HepG2 (cell line): ENCODE results near the gene RBM22. TPM values are rescaled to one million over a fixed set of nuclear protein-coding genes. Genes with fewer than 3 reads are reported as not detected.

Experiments
- ATF2 ChIP-seq: sonication (generic); formaldehyde crosslinking; IDR thresholded peaks from 2 replicates; pipeline ENCODE4 v1.4.0; 2020; ENCODE audit warnings: missing genetic modification reagents
- CCDC6 ChIP-seq: sonication (generic); formaldehyde crosslinking; IDR thresholded peaks from 2 replicates; pipeline ENCODE4 v1.8.1; 2022; ENCODE audit warnings: mild to moderate bottlenecking, missing genetic modification reagents, moderate library complexity
- FOXP4 ChIP-seq: sonication (generic); formaldehyde crosslinking; IDR thresholded peaks from 2 replicates; pipeline ENCODE4 v1.4.0; 2020; ENCODE audit warnings: missing genetic modification reagents
- HHEX ChIP-seq: IDR thresholded peaks from 2 replicates; pipeline ENCODE4 v1.6.1; 2016; ENCODE audit warnings: control low read depth
- IKZF4 ChIP-seq: sonication (generic); formaldehyde crosslinking; IDR thresholded peaks from 2 replicates; pipeline ENCODE4 v1.5.1; 2020; ENCODE audit warnings: borderline replicate concordance, mild to moderate bottlenecking, low read depth, missing genetic modification reagents; ENCODE audit errors: not compliant biosample characterization
- KMT2B ChIP-seq: IDR thresholded peaks from 2 replicates; pipeline ENCODE4 v1.6.1; 2016; ENCODE audit warnings: missing genetic modification reagents, missing compliant biosample characterization
- NFYC ChIP-seq: IDR thresholded peaks from 2 replicates; pipeline ENCODE4 v1.6.1; 2016; ENCODE audit warnings: missing genetic modification reagents, missing compliant biosample characterization
- NKX3-1 ChIP-seq: sonication (generic); formaldehyde crosslinking; IDR thresholded peaks from 2 replicates; pipeline ENCODE4 v1.5.0; 2020; ENCODE audit warnings: missing genetic modification reagents
- NR1H2 ChIP-seq: sonication (generic); formaldehyde crosslinking; IDR thresholded peaks from 2 replicates; pipeline ENCODE4 v1.8.1; 2022; ENCODE audit warnings: low read depth, missing genetic modification reagents, borderline replicate concordance
- PAF1 ChIP-seq: IDR thresholded peaks from 2 replicates; pipeline ENCODE4 v1.6.1; 2016; ENCODE audit warnings: missing genetic modification reagents, missing compliant biosample characterization
- RFXAP ChIP-seq: sonication (generic); formaldehyde crosslinking; IDR thresholded peaks from 2 replicates; pipeline ENCODE4 v1.4.0; 2020; ENCODE audit warnings: missing genetic modification reagents, borderline replicate concordance
- SETDB1 ChIP-seq: sonication (generic); formaldehyde crosslinking; IDR thresholded peaks from 2 replicates; pipeline ENCODE4 v1.5.1; 2020; ENCODE audit warnings: missing genetic modification reagents, mild to moderate bottlenecking, borderline replicate concordance
- SMAD9 ChIP-seq: sonication (generic); formaldehyde crosslinking; IDR thresholded peaks from 2 replicates; pipeline ENCODE4 v1.5.1; 2020; ENCODE audit warnings: mild to moderate bottlenecking, missing genetic modification reagents
- SNAPC2 ChIP-seq: sonication (generic); formaldehyde crosslinking; IDR thresholded peaks from 2 replicates; pipeline ENCODE4 v1.8.1; 2022; ENCODE audit warnings: mild to moderate bottlenecking, missing genetic modification reagents
- STAT5B ChIP-seq: sonication (generic); formaldehyde crosslinking; IDR thresholded peaks from 2 replicates; pipeline ENCODE4 v1.4.0; 2020; ENCODE audit warnings: missing genetic modification reagents
- XRCC5 ChIP-seq: fragments of 200-400 bp; formaldehyde crosslinking; optimal IDR thresholded peaks from 2 replicates; pipeline ENCODE3; 2017; ENCODE audit warnings: mild to moderate bottlenecking, low read length
- ZBTB8A ChIP-seq: sonication (generic); formaldehyde crosslinking; IDR thresholded peaks from 2 replicates; pipeline ENCODE4 v1.4.0; 2020; ENCODE audit warnings: mild to moderate bottlenecking, low read depth, missing genetic modification reagents, borderline replicate concordance
- ZFAT ChIP-seq: sonication (generic); formaldehyde crosslinking; conservative IDR thresholded peaks from 2 replicates; pipeline ENCODE4 v1.8.1; 2023; ENCODE audit warnings: missing genetic modification reagents, inconsistent platforms
- ZFY ChIP-seq: sonication (generic); formaldehyde crosslinking; IDR thresholded peaks from 2 replicates; pipeline ENCODE4 v1.4.0; 2020; ENCODE audit warnings: missing genetic modification reagents
- ZMAT3 ChIP-seq: sonication (generic); formaldehyde crosslinking; conservative IDR thresholded peaks from 2 replicates; pipeline ENCODE4 v1.7.0; 2021; ENCODE audit warnings: missing genetic modification reagents
- ZNF75D ChIP-seq: sonication (generic); formaldehyde crosslinking; IDR thresholded peaks from 2 replicates; pipeline ENCODE4 v1.8.1; 2023; ENCODE audit warnings: missing genetic modification reagents, mild to moderate bottlenecking, borderline replicate concordance
- polyA plus RNA-seq, 8 experiments: library from polyadenylated mRNA; depleted of rRNA in 3 of 8; stranded (reverse) in 7 of 8; unstranded in 1 of 8; fragments of >200 nt; fragmentation: Illumina TruSeq in 4 of 8; extraction: Trizol in 4 of 8; gene quantifications; 2 replicates each; pipeline versions ENCODE4 v1.2.1 to v1.2.3, GENCODE V29; 2011 to 2016; ENCODE audit warnings: low read depth in 4 of 8, missing spikeins in 1 of 8, mixed read lengths in 1 of 8; ENCODE audit not compliant: insufficient read depth in 1 of 8
- total RNA-seq, 5 experiments: library from RNA; depleted of rRNA; stranded (reverse); fragments of >200 nt; fragmentation: Illumina TruSeq; extraction: Trizol; gene quantifications; 2 replicates each; pipeline ENCODE4 v1.2.3, GENCODE V29; 2016; ENCODE audit warnings: low read depth in 1 of 5
- TF ChIP-seq, protein P1 (sequence below): sonication (generic); formaldehyde crosslinking; IDR thresholded peaks from 2 replicates; pipeline ENCODE4 v1.5.1; 2020; ENCODE audit warnings: mild to moderate bottlenecking, missing genetic modification reagents, moderate library complexity
- TF ChIP-seq, protein P2 (sequence below): sonication (generic); formaldehyde crosslinking; IDR thresholded peaks from 2 replicates; pipeline ENCODE4 v1.5.0; 2020; ENCODE audit warnings: mild to moderate bottlenecking, missing genetic modification reagents

Gene RBM22
- total and polyA plus RNA-seq, 2 of the 13 experiments (the other 11 are each of a cell fraction or from before 2014, with no cell fraction given) = 28.3 to 35.0 TPM

DNA sequence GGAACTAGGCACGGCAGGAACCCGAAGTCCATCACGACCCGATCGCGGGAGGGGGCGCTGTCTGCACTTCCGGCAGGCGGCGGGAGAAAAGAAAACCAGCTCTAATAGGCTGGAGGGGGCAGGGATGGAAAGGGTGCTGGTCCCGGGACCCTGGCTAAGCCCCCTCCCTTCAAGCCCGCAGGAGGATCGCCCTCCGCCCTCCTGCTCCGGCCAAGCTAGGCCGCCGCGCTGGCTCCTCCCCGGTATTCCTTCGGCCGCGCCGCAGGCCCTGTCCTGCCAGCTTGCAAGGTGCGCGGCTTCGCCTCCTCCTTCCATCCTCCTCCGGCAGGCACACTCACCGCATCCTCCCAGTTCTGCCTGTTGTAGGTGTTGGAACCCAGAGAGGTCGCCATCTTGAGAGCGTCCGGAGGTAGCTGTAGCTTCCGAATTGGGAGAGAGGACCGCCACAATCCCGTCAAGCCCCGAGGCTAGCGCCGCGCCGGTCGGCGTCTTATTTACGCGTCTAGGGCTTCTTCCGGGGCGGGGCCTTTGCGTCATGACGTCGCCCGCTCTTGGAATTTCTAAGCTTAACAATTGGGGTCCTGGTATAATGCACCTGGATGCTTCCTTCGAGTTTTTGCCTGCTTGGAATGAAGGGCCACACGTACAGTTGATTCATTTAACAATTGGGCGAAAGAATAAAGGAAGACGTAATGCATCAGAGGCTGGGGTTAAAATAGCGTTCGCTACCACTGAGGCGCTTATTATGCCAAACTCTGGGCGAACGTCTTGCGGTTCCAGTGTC, at the start of gene RBM22 (continued):
- TF ChIP-seq, protein P1, sequence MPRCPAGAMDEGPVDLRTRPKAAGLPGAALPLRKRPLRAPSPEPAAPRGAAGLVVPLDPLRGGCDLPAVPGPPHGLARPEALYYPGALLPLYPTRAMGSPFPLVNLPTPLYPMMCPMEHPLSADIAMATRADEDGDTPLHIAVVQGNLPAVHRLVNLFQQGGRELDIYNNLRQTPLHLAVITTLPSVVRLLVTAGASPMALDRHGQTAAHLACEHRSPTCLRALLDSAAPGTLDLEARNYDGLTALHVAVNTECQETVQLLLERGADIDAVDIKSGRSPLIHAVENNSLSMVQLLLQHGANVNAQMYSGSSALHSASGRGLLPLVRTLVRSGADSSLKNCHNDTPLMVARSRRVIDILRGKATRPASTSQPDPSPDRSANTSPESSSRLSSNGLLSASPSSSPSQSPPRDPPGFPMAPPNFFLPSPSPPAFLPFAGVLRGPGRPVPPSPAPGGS (CRISPR knock-in tag) = 0 out of 2 replicates have a peak, but pooled peaks have one; percentile 63
- TF ChIP-seq SETDB1 (CRISPR knock-in tag) (no peak), PAF1 (CRISPR knock-in tag) (no peak), ZMAT3 (CRISPR knock-in tag) (peak; percentile 89), ZBTB8A (CRISPR knock-in tag) (no peak), CCDC6 (CRISPR knock-in tag) (peak; percentile 38; the same call in 1 of the 2 replicates), ATF2 (peak; percentile 85), SNAPC2 (no peak), NFYC (CRISPR knock-in tag) (peak; percentile 36), RFXAP (CRISPR knock-in tag) (0 out of 2 replicates have a peak, but pooled peaks have one; percentile 21), ZNF75D (CRISPR knock-in tag) (no peak), NR1H2 (CRISPR knock-in tag) (no peak), KMT2B (CRISPR knock-in tag) (peak; percentile 75; the same call in 1 of the 2 replicates), XRCC5 (peak; percentile 27), ZFY (CRISPR knock-in tag) (peak; percentile 96), SMAD9 (CRISPR knock-in tag) (peak; percentile 80; the same call in 1 of the 2 replicates), HHEX (CRISPR knock-in tag) (no peak), ZFAT (CRISPR knock-in tag) (no peak), FOXP4 (CRISPR knock-in tag) (peak; percentile 60; the same call in 1 of the 2 replicates), IKZF4 (CRISPR knock-in tag) (peak; percentile 15), NKX3-1 (CRISPR knock-in tag) (0 out of 2 replicates have a peak, but pooled peaks have one; percentile 37), STAT5B (CRISPR knock-in tag) (0 out of 2 replicates have a peak, but pooled peaks have one; percentile 17)
- TF ChIP-seq, protein P2, sequence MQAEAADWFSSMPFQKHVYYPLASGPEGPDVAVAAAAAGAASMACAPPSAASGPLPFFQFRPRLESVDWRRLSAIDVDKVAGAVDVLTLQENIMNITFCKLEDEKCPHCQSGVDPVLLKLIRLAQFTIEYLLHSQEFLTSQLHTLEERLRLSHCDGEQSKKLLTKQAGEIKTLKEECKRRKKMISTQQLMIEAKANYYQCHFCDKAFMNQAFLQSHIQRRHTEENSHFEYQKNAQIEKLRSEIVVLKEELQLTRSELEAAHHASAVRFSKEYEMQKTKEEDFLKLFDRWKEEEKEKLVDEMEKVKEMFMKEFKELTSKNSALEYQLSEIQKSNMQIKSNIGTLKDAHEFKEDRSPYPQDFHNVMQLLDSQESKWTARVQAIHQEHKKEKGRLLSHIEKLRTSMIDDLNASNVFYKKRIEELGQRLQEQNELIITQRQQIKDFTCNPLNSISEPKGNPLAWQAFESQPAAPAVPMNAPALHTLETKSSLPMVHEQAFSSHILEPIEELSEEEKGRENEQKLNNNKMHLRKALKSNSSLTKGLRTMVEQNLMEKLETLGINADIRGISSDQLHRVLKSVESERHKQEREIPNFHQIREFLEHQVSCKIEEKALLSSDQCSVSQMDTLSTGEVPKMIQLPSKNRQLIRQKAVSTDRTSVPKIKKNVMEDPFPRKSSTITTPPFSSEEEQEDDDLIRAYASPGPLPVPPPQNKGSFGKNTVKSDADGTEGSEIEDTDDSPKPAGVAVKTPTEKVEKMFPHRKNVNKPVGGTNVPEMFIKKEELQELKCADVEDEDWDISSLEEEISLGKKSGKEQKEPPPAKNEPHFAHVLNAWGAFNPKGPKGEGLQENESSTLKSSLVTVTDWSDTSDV (CRISPR knock-in tag) = no peak
